NCI-H2029 treated with DMSO at 0.1 percent for 48 hours (cell line): ENCODE data around the gene FAM171A2.

Experiments used
- DNase-seq: peaks from one replicate; lab custom pipeline; 2025; lab: John Stamatoyannopoulos, UW

Gene FAM171A2

GRCh38 chr17:44323359-44324091, 40.1 kb downstream of the FAM171A2 start:
- DNase-seq = no peak

GRCh38 chr17:44322236-44322895, 41.3 kb downstream of the FAM171A2 start:
- DNase-seq = no peak

DNA sequence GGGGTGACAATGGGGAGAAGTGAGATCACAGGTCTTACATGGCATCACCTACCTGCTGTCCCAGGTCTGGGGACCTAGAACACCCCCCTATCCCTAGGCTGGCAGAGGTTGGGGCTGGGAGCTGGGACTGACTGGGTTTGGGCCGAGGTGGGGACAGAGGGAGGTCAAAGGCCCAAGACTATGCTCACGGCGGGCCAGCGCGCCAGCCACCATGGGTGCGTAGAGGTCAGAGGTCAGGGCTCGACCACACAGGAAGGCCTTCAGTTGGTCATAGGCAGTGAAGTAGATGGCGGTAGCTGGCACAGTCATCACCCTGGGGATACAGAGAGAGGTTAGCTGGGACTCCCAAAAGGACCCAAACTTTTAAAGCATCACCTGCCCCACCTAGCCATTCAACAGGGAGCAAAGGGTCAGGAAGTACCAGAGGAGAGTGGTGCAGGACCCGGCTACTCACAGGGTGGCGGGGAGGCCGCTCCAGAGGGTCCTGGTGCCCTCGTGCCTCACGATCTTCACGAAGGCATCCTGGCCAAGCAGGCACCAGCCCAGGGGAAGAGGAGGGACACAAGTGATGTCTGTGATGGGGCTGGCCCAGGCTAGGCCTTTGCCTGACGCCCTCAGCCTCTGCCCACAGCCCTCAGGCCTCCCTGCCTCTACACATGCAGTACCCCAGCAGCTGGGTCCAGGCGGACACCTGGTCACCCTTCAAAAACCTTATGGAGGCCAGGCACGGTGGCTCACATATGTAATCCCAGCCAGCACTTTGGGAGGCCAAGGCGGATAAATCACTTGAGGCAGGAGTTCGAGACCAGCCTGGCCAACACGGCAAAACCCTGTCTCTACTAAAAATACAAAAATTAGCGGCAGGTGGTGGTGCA, 42.2 kb downstream of the FAM171A2 start:
- DNase-seq = no peak

GRCh38 chr17:44320066-44320465, 43.6 kb downstream of the FAM171A2 start:
- DNase-seq = no peak

DNA sequence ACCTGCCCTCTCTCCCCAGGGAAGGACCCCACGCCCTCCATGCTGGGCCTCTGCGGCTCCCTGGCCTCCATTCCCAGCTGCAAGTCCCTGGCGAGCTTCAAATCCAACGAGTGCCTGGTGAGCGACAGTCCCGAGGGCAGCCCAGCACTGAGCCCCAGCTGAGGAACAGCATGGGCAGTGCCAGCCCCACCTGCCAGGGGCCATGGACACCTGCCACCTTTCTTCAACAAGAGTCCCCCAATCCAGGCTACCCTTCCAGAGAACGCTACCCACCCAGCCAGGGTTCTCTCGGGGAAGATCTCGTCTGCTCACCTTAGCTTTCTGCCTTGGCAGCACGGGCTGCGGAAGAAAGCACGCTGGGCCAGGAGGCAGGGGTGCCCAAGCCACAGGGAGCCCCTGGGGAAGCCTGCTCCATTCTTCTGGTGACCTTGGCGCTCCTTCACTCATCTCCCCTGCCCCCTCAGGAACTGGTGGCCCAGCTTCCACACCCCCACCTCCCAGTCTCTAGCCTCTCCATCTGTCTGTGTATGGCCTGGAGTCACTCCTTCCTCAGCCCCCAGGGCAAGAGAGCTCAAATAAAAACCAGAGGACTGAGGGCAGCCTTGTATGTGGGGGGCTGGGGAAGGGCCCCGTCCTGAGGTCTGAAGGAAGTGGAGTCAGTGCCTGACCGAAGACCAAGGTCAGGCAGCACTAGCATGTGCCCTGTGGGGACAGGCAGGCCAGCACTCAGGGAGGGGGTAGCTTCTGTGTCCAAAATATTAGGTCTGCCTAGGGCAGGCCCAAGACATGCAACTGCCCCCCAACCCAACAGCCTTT, 45.4 kb downstream of the FAM171A2 start:
- DNase-seq = no peak

DNA sequence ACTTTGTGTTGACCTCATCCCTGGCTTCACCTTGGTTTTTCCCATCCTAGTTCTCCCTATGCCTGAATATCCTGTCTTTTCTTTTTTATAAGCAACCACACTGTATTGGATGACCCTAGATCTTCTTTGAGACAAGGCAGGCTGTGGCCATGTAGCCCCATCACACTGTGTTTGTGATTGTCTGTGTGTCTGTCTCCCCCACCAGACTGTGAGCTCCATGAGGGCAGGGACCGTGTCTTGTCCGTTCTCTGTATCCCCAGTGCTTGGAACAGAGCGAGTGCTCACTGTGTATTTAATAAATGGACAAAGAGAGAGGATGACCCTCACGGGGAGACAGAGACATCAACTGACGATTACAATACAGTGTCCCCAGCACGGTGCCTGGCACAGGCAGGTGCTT, 46.1 kb downstream of the FAM171A2 start:
- no peak for DNase-seq

DNA sequence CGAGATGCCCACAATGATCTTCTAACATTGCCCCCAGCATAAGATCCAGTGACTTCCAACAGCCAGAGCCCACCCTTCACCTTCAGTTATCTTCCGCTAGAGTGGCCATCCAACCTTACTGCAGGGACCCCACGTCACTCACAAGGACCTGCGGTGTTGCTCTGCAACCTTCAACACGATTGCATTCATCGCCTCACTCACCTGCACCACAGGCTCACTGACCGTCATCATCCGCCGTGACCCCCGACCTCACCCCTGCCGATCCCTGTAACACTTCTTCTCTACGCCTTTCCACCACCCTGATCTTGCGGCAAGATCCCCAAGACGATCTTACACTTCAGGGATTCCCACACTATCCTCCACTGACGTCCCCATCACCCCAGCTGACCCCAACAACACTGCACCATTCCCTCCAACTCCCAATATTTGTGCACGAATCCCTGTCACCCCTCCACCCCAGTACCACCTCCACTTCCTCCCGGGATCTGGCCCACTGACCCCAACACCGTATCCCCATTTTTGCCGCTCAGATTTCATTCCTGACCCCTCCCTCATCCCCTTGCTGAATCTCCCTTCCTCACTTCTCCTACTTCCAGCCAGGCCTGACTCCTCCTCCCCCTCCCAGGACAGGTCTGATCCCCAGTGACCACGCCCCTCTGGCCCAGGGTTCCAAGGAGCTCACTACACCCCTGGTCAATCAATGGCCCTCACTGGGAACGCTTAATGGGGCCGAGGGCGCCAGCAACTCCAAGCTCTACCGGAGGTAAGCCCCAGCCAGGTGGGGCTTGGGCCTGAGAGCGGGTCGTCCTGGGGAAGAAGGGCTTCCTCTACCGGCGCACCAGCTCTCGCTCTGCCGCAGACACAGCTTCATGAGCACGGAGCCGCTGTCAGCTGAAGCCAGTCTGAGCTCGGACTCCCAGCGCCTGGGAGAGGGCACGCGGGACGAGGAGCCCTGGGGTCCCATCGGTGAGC, 47.6 kb downstream of the FAM171A2 start:
- no peak for DNase-seq

DNA sequence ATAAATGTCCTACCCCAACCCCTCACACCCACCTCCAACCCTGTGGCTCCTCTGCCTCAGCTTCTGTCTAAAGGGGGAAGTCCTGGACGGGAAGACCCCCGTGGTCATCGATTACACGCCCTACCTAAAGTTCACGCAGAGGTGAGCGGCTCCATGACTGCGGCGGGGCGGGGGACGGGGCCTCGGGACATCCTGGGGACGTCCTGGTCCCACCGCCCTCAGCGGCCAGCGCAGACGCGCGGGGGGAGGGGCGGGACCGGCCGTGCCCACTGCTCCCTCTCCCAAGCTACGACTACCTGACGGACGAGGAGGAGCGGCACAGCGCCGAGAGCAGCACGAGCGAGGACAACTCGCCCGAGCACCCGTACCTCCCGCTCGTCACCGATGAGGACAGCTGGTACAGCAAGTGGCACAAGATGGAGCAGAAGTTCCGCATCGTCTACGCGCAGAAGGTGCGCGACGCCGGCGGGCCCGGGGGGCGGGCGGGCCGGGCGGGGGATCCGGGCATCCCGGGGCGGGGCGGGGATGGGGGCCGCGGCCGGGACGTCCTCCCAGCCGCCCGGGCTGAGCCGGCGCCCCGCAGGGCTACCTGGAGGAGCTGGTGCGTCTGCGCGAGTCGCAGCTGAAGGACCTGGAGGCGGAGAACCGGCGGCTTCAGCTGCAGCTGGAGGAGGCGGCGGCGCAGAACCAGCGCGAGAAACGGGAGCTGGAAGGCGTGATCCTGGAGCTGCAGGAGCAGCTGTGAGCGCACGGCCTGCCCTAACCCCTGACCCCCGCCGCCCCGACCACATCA, 48.6 kb downstream of the FAM171A2 start:
- DNase-seq = peak; percentile 5

GRCh38 chr17:44314524-44314868, 49.2 kb downstream of the FAM171A2 start:
- no peak for DNase-seq

DNA sequence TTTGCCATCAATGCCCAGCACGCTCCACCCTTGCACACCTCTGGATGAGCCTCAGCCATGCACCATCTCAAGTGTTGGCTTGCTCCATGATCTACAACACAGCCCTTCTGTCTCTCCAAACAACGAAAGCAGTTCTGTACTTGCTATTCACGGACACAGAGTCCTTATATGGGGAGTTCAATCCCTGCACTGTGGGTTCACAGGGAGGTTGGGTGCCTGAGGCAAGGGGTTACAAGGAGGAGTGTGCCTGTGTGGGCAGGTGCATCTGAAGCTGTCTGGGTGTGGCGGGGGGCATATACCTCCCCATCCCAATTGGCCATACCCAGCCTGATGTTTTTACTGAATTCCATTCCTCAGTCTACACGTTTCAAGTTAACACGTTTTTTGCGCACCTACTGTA, 49.6 kb downstream of the FAM171A2 start:
- no peak for DNase-seq

GRCh38 chr17:44312396-44313104, 51.1 kb downstream of the FAM171A2 start:
- DNase-seq = no peak

DNA sequence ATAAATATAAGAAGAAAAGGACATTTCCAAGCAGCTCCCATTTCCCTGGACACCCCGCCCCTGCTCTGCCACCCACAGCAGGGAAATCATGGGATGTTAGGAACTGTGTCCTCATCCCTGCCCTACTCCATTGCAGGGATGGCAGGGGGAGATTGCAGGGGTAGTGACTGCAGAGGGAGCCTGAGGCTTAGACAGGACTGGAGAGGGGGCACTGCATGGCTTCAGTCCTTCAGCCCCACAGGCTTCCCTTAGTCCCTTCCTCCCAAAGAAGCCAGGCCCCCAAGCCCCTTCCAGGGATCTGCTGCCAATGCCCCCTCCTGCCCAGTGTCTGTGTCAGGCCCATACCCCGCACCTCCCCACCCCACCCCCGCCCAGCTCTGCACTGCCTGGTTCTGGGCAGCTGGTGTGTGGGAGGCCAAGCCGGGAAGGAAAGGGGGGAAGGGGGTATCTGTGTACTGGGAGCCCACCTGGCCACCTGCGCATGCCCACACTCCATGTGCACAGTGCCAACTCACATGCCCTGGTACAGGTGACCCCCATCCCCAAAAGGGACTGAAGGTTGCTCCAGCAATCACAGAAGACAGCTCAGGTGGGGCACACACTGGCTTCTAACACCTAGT, 52.0 kb downstream of the FAM171A2 start:
- no peak for DNase-seq

GRCh38 chr17:44310609-44311376, 52.9 kb downstream of the FAM171A2 start:
- DNase-seq = no peak

DNA sequence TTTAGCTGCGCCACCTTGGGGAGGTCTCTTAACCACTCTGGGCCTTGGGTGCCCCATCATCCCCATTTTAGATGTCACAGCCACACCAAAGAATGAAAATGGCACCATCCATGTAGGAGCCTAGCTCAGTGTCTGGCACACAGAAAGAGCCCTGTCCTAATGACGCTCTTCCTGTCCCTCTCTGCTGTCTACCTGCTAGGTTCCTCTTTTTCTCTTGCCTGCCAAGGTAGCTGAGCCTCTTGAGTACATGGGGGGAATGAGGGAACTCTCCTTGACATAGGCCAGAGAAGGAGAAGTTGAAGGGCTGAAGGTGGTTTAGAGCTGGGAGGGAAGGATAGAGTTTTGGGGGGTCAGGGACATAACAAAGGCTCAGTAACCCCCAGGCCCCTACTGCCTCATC, 53.5 kb downstream of the FAM171A2 start:
- no peak for DNase-seq

GRCh38 chr17:44309472-44309871, 54.2 kb downstream of the FAM171A2 start:
- no peak for DNase-seq

- no peak for DNase-seq
Measured at GRCh38 chr17:44308865-44309264, 54.8 kb downstream of the FAM171A2 start.

DNA sequence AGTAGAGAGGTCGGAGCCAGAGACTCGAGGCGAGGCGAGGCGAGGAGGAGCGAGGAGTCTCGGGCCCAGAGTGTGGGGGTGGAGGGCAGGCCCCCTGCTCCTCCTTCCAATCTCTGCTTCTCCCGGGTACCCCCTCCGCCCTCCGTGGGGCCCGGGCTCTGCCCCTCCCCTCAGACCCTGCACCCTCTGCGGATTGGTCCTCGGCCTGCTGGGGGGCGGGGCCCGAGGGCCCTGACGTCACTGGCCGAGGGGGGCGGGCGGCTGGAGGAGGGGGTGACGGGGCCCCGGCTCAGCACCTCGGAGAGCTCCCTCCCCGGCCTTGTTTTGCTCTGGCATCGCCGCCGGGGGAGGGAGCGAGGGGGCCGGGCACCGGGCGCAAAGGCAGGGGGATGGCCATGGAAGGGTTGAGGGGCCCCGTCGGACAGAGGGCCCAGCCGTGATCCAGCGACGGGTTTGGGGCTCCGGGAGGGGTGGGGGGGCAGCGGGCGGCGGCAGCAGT, 55.3 kb downstream of the FAM171A2 start, which contains the start of gene RUNDC3A:
Gene RUNDC3A, plus strand, starts transcription at position 282 of the 499 bp plus-strand sequence. CDS start 232 bp downstream, outside the sequence.
- DNase-seq = peak; percentile 8
